ENCODE data around the gene NIPBL.
"Not testable (repeated sequence)": the region's sequence is repeated elsewhere in the genome, so short reads cannot be mapped to it uniquely, and the experiment has no call there.

The NIPBL gene

GRCh38 chr5:37086466-37087173 lies 210.1 kb downstream of the NIPBL start:
- DNase-seq (ENCODE audit: insufficient read length, low spot score) (no peak), FAIRE-seq (no peak)
- TF ChIP-seq POLR2AphosphoS5 (IDR thresholded peaks at IDR 0.05; ENCODE audit: low read depth, low read length) (no peak), POLR2A (IDR thresholded peaks at IDR 0.05; ENCODE audit: low read depth, low read length) (no peak), TAF1 (IDR thresholded peaks at IDR 0.05; ENCODE audit: low read depth, low read length) (no peak), SPI1 (IDR thresholded peaks at IDR 0.05; ENCODE audit: low read depth, low read length) (no peak), PAX5 (IDR thresholded peaks at IDR 0.05; ENCODE audit: insufficient read depth, low read length, severe bottlenecking) (no peak), POU2F2 (IDR thresholded peaks at IDR 0.05; ENCODE audit: low read depth, low read length) (no peak)

- DNase-seq (ENCODE audit: insufficient read length, low spot score) = no peak
- FAIRE-seq = no peak
- TF ChIP-seq PAX5 (IDR thresholded peaks at IDR 0.05; ENCODE audit: insufficient read depth, low read length, severe bottlenecking) (no peak), POLR2A (IDR thresholded peaks at IDR 0.05; ENCODE audit: low read depth, low read length) (no peak), TAF1 (IDR thresholded peaks at IDR 0.05; ENCODE audit: low read depth, low read length) (no peak), POU2F2 (IDR thresholded peaks at IDR 0.05; ENCODE audit: low read depth, low read length) (no peak), POLR2AphosphoS5 (IDR thresholded peaks at IDR 0.05; ENCODE audit: low read depth, low read length) (no peak), SPI1 (IDR thresholded peaks at IDR 0.05; ENCODE audit: low read depth, low read length) (no peak)
Observed at GRCh38 chr5:37088009-37088408, 211.4 kb downstream of the NIPBL start.

- TF ChIP-seq POU2F2 (IDR thresholded peaks at IDR 0.05; ENCODE audit: low read depth, low read length) = no peak
- DNase-seq (ENCODE audit: insufficient read length, low spot score) = no peak
- FAIRE-seq = no peak
Observed at GRCh38 chr5:37090123-37090726, 213.7 kb downstream of the NIPBL start.

- no peak for DNase-seq (ENCODE audit: insufficient read length, low spot score)
- FAIRE-seq = no peak
- TF ChIP-seq POLR2A (IDR thresholded peaks at IDR 0.05; ENCODE audit: low read depth, low read length) (no peak), PAX5 (IDR thresholded peaks at IDR 0.05; ENCODE audit: insufficient read depth, low read length, severe bottlenecking) (no peak), TAF1 (IDR thresholded peaks at IDR 0.05; ENCODE audit: low read depth, low read length) (no peak), POLR2AphosphoS5 (IDR thresholded peaks at IDR 0.05; ENCODE audit: low read depth, low read length) (no peak), SPI1 (IDR thresholded peaks at IDR 0.05; ENCODE audit: low read depth, low read length) (no peak), POU2F2 (IDR thresholded peaks at IDR 0.05; ENCODE audit: low read depth, low read length) (no peak)
Observed at GRCh38 chr5:37090781-37091180, 214.2 kb downstream of the NIPBL start.

GRCh38 chr5:37093795-37094194 lies 217.2 kb downstream of the NIPBL start:
- not testable (repeated sequence) for DNase-seq (ENCODE audit: insufficient read length, low spot score)

GRCh38 chr5:37099267-37099666 lies 222.7 kb downstream of the NIPBL start:
- not testable (repeated sequence) for FAIRE-seq; DNase-seq (ENCODE audit: insufficient read length, low spot score)

More at GRCh38 chr5:37093795-37094194, 217.2 kb downstream of the NIPBL start:
- not testable (repeated sequence) for FAIRE-seq

- no peak for TF ChIP-seq POLR2A (IDR thresholded peaks at IDR 0.05; ENCODE audit: low read depth, low read length)
- no peak for TF ChIP-seq POU2F2 (IDR thresholded peaks at IDR 0.05; ENCODE audit: low read depth, low read length)
- TF ChIP-seq PAX5 (IDR thresholded peaks at IDR 0.05; ENCODE audit: insufficient read depth, low read length, severe bottlenecking) = no peak
- TF ChIP-seq TAF1 (IDR thresholded peaks at IDR 0.05; ENCODE audit: low read depth, low read length) = no peak
- TF ChIP-seq POLR2AphosphoS5 (IDR thresholded peaks at IDR 0.05; ENCODE audit: low read depth, low read length) = no peak
- TF ChIP-seq SPI1 (IDR thresholded peaks at IDR 0.05; ENCODE audit: low read depth, low read length) = no peak
- FAIRE-seq (no peak), DNase-seq (ENCODE audit: insufficient read length, low spot score) (no peak)
Observed at GRCh38 chr5:37103302-37103701, 226.7 kb downstream of the NIPBL start.

- no peak for TF ChIP-seq PAX5 (IDR thresholded peaks at IDR 0.05; ENCODE audit: insufficient read depth, low read length, severe bottlenecking)
- TF ChIP-seq TAF1 (IDR thresholded peaks at IDR 0.05; ENCODE audit: low read depth, low read length) = no peak
- no peak for TF ChIP-seq SPI1 (IDR thresholded peaks at IDR 0.05; ENCODE audit: low read depth, low read length)
- TF ChIP-seq POLR2A (IDR thresholded peaks at IDR 0.05; ENCODE audit: low read depth, low read length) = no peak
- FAIRE-seq = no peak
- no peak for DNase-seq (ENCODE audit: insufficient read length, low spot score)
Observed at GRCh38 chr5:37109338-37109737, 232.8 kb downstream of the NIPBL start.

- FAIRE-seq = no peak
- TF ChIP-seq TAF1 (IDR thresholded peaks at IDR 0.05; ENCODE audit: low read depth, low read length) (no peak), POLR2AphosphoS5 (IDR thresholded peaks at IDR 0.05; ENCODE audit: low read depth, low read length) (no peak), POLR2A (IDR thresholded peaks at IDR 0.05; ENCODE audit: low read depth, low read length) (no peak), PAX5 (IDR thresholded peaks at IDR 0.05; ENCODE audit: insufficient read depth, low read length, severe bottlenecking) (no peak), POU2F2 (IDR thresholded peaks at IDR 0.05; ENCODE audit: low read depth, low read length) (no peak)
- no peak for DNase-seq (ENCODE audit: insufficient read length, low spot score)
Observed at GRCh38 chr5:37110135-37110534, 233.6 kb downstream of the NIPBL start.

GRCh38 chr5:37111426-37112382 lies 235.1 kb downstream of the NIPBL start:
- TF ChIP-seq PAX5 (IDR thresholded peaks at IDR 0.05; ENCODE audit: insufficient read depth, low read length, severe bottlenecking) = no peak
- TF ChIP-seq POLR2A (IDR thresholded peaks at IDR 0.05; ENCODE audit: low read depth, low read length) = no peak
- TF ChIP-seq POU2F2 (IDR thresholded peaks at IDR 0.05; ENCODE audit: low read depth, low read length) = peak; percentile 47; the same call in 1 of the 2 replicates

More at GRCh38 chr5:37111426-37112382, 235.1 kb downstream of the NIPBL start:
- DNase-seq (ENCODE audit: insufficient read length, low spot score) (peak; percentile 15), FAIRE-seq (peak; percentile 92)
